ENCODE measurements around the gene HSPA4. TPM values are rescaled to one million over a fixed set of nuclear protein-coding genes. Genes with fewer than 3 reads are reported as not detected.
"Not testable (repeated sequence)": the region's sequence is repeated elsewhere in the genome, so short reads cannot be mapped to it uniquely, and the experiment has no call there.

HSPA4 gene
- total and polyA plus RNA-seq, 2 experiments from 2014 or later: 340 to 343 TPM

DNA sequence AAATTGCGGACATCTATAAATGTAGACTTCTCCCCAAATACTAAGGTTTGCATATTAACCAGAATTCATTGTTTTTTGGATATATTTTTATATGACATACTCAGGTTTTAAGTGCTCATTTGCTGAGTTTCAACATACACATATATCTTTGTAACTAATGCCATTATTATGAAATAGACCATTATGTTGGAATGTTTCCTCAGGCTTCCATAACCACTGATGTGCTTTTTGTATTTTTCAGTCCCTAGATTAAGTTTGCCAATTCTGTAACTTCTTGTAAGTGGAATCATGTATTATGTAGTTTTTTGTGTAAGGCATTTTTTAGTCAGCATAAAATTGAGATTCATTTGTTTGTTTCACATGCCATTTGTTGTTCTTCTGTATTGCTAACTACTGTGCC, 32.1 kb downstream of the HSPA4 start:
- no peaks in the 10 kb centered on the region; the same call in 2 of the 3 replicates for H3K9me3 Mint-ChIP-seq
- Histone ChIP-seq H2AFZ (no peak overlapping the region), H3F3A (replicated peaks; ENCODE audit: low read depth) (peaks cover 5% of the 10 kb centered on the region; the same call in 1 of the 2 replicates), H3K4me2 (no peak overlapping the region), H3K79me2 (replicated peaks; ENCODE audit: insufficient read depth) (peaks cover 96% of the 10 kb centered on the region), H3K27me3 (ENCODE audit: insufficient read depth) (no peaks in the 10 kb centered on the region), H3K4me1 (ENCODE audit: insufficient read depth) (no peaks in the 10 kb centered on the region), H4K20me1 (replicated peaks; ENCODE audit: insufficient read depth) (peaks cover 64% of the 10 kb centered on the region), H3K9me2 (ENCODE audit: insufficient read depth) (no peaks in the 10 kb centered on the region), H3K27ac (ENCODE audit: low read depth) (no peak overlapping the region), H3K36me3 (ENCODE audit: insufficient read depth) (peaks cover 34% of the 10 kb centered on the region), H3K4me3 (no peak overlapping the region)
- peaks cover 79% of the 10 kb centered on the region for H3K36me3 Mint-ChIP-seq (ENCODE audit: low read depth)
- H3K4me1 Mint-ChIP-seq: peaks cover 8% of the 10 kb centered on the region; the same call in 2 of the 3 replicates
- TF ChIP-seq ZNF331 (CRISPR knock-in tag; IDR thresholded peaks at IDR 0.05; ENCODE audit: low read depth): no peak
- no peak for TF ChIP-seq EZH2phosphoT487 (IDR thresholded peaks at IDR 0.05; ENCODE audit: unreplicated experiment)
- TF ChIP-seq, protein P1, sequence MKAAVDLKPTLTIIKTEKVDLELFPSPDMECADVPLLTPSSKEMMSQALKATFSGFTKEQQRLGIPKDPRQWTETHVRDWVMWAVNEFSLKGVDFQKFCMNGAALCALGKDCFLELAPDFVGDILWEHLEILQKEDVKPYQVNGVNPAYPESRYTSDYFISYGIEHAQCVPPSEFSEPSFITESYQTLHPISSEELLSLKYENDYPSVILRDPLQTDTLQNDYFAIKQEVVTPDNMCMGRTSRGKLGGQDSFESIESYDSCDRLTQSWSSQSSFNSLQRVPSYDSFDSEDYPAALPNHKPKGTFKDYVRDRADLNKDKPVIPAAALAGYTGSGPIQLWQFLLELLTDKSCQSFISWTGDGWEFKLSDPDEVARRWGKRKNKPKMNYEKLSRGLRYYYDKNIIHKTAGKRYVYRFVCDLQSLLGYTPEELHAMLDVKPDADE (IDR thresholded peaks at IDR 0.05): no peak
- TF ChIP-seq CREB1 (CRISPR knock-in tag; IDR thresholded peaks at IDR 0.05; ENCODE audit: low read depth): no peak
- TF ChIP-seq ZNF114 (CRISPR knock-in tag; IDR thresholded peaks at IDR 0.05): no peak
- no peak overlapping the region for H3K4me3 Mint-ChIP-seq
- peaks cover 4% of the 10 kb centered on the region for H3K27me3 Mint-ChIP-seq (ENCODE audit: insufficient read depth, low read depth, poor library complexity)
- no peak for ATAC-seq
- no peak overlapping the region for H3K27ac Mint-ChIP-seq
- DNase-seq (ENCODE audit: low spot score): no peak

DNA sequence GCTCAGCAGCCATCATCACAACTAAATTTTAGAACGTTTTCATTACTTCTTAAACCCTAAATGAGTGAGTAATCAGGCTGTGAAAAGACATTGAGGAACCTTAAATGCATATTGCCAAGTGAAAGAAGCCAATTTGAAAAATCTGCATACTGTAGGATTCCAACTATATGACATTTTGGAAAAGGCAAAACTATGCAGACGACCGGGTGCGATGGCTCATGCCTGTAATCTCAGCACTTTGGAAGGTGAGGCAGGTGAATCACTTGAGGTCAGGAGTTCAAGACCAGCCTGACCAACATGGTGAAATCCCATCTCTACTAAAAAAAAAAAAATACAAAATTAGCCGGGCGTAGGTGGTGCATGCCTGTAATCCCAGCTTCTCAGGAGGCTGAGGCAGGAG, 33.4 kb downstream of the HSPA4 start:
- peaks cover 83% of the 10 kb centered on the region for H3K79me2 ChIP-seq (replicated peaks; ENCODE audit: insufficient read depth)
- not testable (repeated sequence) for H3K27ac Mint-ChIP-seq; H3K27ac ChIP-seq (ENCODE audit: low read depth); H3K4me1 ChIP-seq (ENCODE audit: insufficient read depth); DNase-seq (ENCODE audit: low spot score); ATAC-seq; H2AFZ ChIP-seq; H3F3A ChIP-seq (replicated peaks; ENCODE audit: low read depth); H3K4me2 ChIP-seq; H3K4me1 Mint-ChIP-seq; H3K4me3 ChIP-seq; H3K27me3 ChIP-seq (ENCODE audit: insufficient read depth); H3K4me3 Mint-ChIP-seq; H3K27me3 Mint-ChIP-seq (ENCODE audit: insufficient read depth, low read depth, poor library complexity); H3K9me3 Mint-ChIP-seq; H3K9me2 ChIP-seq (ENCODE audit: insufficient read depth)
- H3K36me3 ChIP-seq (ENCODE audit: insufficient read depth): peaks cover 42% of the 10 kb centered on the region
- H4K20me1 ChIP-seq (replicated peaks; ENCODE audit: insufficient read depth): peaks cover 53% of the 10 kb centered on the region
- H3K36me3 Mint-ChIP-seq (ENCODE audit: low read depth): peaks cover 80% of the 10 kb centered on the region

DNA sequence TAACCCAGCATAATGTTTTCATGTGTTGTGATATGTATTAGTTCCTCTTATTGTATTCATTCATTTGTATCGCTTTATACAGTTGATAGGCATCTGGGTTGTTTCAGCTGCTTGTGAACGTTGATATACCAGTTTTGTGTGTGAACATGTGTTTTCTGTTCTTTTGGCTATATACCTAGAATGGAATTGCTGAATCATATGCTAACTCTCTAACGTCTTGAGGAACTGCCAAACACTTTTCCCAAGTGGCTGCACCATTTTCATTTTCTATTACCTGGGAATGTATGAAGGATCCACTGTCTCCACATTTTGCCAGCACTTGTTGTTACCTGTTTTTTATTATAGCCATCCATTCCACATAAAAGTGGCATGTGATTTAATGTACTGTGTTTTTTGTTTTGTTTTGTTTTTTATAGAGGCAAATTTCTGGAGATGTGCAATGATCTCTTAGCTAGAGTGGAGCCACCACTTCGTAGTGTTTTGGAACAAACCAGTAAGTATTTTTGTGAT, 34.6 kb downstream of the HSPA4 start:
- H3K79me2 ChIP-seq (replicated peaks; ENCODE audit: insufficient read depth): peaks cover 70% of the 10 kb centered on the region
- DNase-seq (ENCODE audit: low spot score): no peak
- TF ChIP-seq EZH2 (IDR thresholded peaks at IDR 0.05; ENCODE audit: low read depth, unreplicated experiment) (no peak), JUNB (IDR thresholded peaks at IDR 0.05; ENCODE audit: unreplicated experiment) (no peak)
- TF ChIP-seq, protein P2, sequence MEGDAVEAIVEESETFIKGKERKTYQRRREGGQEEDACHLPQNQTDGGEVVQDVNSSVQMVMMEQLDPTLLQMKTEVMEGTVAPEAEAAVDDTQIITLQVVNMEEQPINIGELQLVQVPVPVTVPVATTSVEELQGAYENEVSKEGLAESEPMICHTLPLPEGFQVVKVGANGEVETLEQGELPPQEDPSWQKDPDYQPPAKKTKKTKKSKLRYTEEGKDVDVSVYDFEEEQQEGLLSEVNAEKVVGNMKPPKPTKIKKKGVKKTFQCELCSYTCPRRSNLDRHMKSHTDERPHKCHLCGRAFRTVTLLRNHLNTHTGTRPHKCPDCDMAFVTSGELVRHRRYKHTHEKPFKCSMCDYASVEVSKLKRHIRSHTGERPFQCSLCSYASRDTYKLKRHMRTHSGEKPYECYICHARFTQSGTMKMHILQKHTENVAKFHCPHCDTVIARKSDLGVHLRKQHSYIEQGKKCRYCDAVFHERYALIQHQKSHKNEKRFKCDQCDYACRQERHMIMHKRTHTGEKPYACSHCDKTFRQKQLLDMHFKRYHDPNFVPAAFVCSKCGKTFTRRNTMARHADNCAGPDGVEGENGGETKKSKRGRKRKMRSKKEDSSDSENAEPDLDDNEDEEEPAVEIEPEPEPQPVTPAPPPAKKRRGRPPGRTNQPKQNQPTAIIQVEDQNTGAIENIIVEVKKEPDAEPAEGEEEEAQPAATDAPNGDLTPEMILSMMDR (conservative IDR thresholded peaks at IDR 0.05; ENCODE audit: low read depth in 2 of 2): no peak

More for the DNA sequence above, 34.6 kb downstream of the HSPA4 start:
- Histone ChIP-seq H3K9me2 (ENCODE audit: insufficient read depth) (no peaks in the 10 kb centered on the region), H3K4me1 (ENCODE audit: insufficient read depth) (no peaks in the 10 kb centered on the region), H3K36me3 (ENCODE audit: insufficient read depth) (peaks cover 45% of the 10 kb centered on the region), H3F3A (replicated peaks; ENCODE audit: low read depth) (peaks cover 6% of the 10 kb centered on the region; the same call in 1 of the 2 replicates), H3K27me3 (ENCODE audit: insufficient read depth) (no peaks in the 10 kb centered on the region), H4K20me1 (replicated peaks; ENCODE audit: insufficient read depth) (peaks cover 43% of the 10 kb centered on the region), H3K4me3 (no peak overlapping the region), H3K27ac (ENCODE audit: low read depth) (no peak overlapping the region), H2AFZ (no peak overlapping the region), H3K4me2 (no peak overlapping the region)
- Mint-ChIP-seq H3K27me3 (ENCODE audit: insufficient read depth, low read depth, poor library complexity) (peaks cover 6% of the 10 kb centered on the region), H3K4me3 (no peak overlapping the region), H3K9me3 (no peaks in the 10 kb centered on the region; the same call in 2 of the 3 replicates), H3K27ac (no peak overlapping the region), H3K4me1 (no peaks in the 10 kb centered on the region; the same call in 2 of the 3 replicates), H3K36me3 (ENCODE audit: low read depth) (peaks cover 82% of the 10 kb centered on the region)
- no peak for ATAC-seq
